HG03520 (cell line): Measurements from ENCODE around the gene HSDL2.

ENCODE experiments used
- ATAC-seq: cut with Tn5 transposase; IDR thresholded peaks from one replicate; pipeline ENCODE4 v1.9.1; 2021; ENCODE audit warnings: mild to moderate bottlenecking, moderate library complexity; ENCODE audit not compliant: unreplicated experiment

The HSDL2 gene

GRCh38 chr9:112380102-112380824, at the start of gene HSDL2:
TSS of gene HSDL2 (plus strand) at chr9:112380108. CDS start at chr9:112380164, 56 bp downstream.
- ATAC-seq: peak; percentile 15

GRCh38 chr9:112331674-112331952, 48.3 kb upstream of the HSDL2 start:
- no peak for ATAC-seq

GRCh38 chr9:112332214-112332613, 47.7 kb upstream of the HSDL2 start:
- ATAC-seq: no peak

GRCh38 chr9:112332674-112332976, 47.3 kb upstream of the HSDL2 start:
- ATAC-seq: no peak

GRCh38 chr9:112332977-112333638, 46.8 kb upstream of the HSDL2 start, which contains the start of gene PTBP3:
TSS of gene PTBP3 (minus strand) at chr9:112333619. CDS start at chr9:112297865, 35,754 bp downstream.
- ATAC-seq: peak; percentile 52

GRCh38 chr9:112333639-112334431, 46.1 kb upstream of the HSDL2 start:
- peak; percentile 68 for ATAC-seq

- no peak for ATAC-seq
Measured at GRCh38 chr9:112334432-112334841, 45.5 kb upstream of the HSDL2 start.

GRCh38 chr9:112337547-112337946, 42.4 kb upstream of the HSDL2 start:
- no peak for ATAC-seq

- no peak for ATAC-seq
Measured at GRCh38 chr9:112338561-112338960, 41.3 kb upstream of the HSDL2 start.

GRCh38 chr9:112339886-112340285, 40.0 kb upstream of the HSDL2 start:
- ATAC-seq: no peak

- ATAC-seq: no peak
Measured at GRCh38 chr9:112341730-112342129, 38.2 kb upstream of the HSDL2 start.

GRCh38 chr9:112348257-112349007, 31.5 kb upstream of the HSDL2 start:
- ATAC-seq: no peak

GRCh38 chr9:112349008-112349333, 30.9 kb upstream of the HSDL2 start:
- ATAC-seq: no peak

GRCh38 chr9:112351184-112351583, 28.7 kb upstream of the HSDL2 start:
- ATAC-seq: no peak

GRCh38 chr9:112352209-112352608, 27.7 kb upstream of the HSDL2 start:
- no peak for ATAC-seq

GRCh38 chr9:112354081-112354743, 25.7 kb upstream of the HSDL2 start:
- no peak for ATAC-seq

- no peak for ATAC-seq
Measured at GRCh38 chr9:112355427-112355897, 24.4 kb upstream of the HSDL2 start.

- ATAC-seq: no peak
Measured at GRCh38 chr9:112360047-112360804, 19.7 kb upstream of the HSDL2 start.

GRCh38 chr9:112361601-112362000, 18.3 kb upstream of the HSDL2 start:
- ATAC-seq: no peak

GRCh38 chr9:112364761-112365160, 15.1 kb upstream of the HSDL2 start:
- ATAC-seq: no peak
